Pancreas (tissue), 10 donors: ENCODE data around the gene APLNR. TPM values are rescaled to one million over a fixed set of nuclear protein-coding genes. Genes with fewer than 3 reads are reported as not detected.

Experiments used
- ATAC-seq, 4 donors: fragments of 200-7000 bp; cut with Tn5 transposase; one replicate each; pipeline versions ENCODE4 v1.8.0 to v1.9.1; 2020; ENCODE audit warnings: mild to moderate bottlenecking in 4 of 4, moderate library complexity in 4 of 4
- DNase-seq, 6 donors: peaks; one replicate each; pipeline ENCODE4 v3.0.0-alpha.2; 2020
- FAIRE-seq: peaks from 2 replicates; lab custom pipeline; 2012; peaks lifted over from hg19 to GRCh38; lab: Jason Lieb, UNC
- H3K27ac ChIP-seq, 4 donors: fragments of 200-600 bp; sonication (generic); 1 replicate in 3 of 4; 2 replicates in 1 of 4; pipeline versions ENCODE4 v1.5.0 to v1.8.0; 2020
- H3K27me3 ChIP-seq, 4 donors: fragments of 200-600 bp; one replicate each; pipeline ENCODE4 v1.8.0; 2021
- H3K36me3 ChIP-seq, 3 donors: fragments of 200-600 bp; sonication (generic) in 1 of 3; one replicate each; pipeline versions ENCODE4 v1.5.0 to v1.8.0; 2020 to 2021
- H3K4me1 ChIP-seq, 3 donors: fragments of 200-600 bp; one replicate each; pipeline ENCODE4 v1.8.0; 2021
- H3K4me3 ChIP-seq, 4 donors: fragments of 200-600 bp; sonication (generic) in 2 of 4; one replicate each; pipeline versions ENCODE4 v1.5.0 to v1.8.0; 2020 to 2021
- H3K9me3 ChIP-seq, 4 donors: fragments of 200-600 bp; one replicate each; pipeline ENCODE4 v1.8.0; 2021
- CTCF ChIP-seq, 4 donors: fragments of 200-600 bp; sonication (generic) in 3 of 4; IDR thresholded peaks; one replicate each; pipeline versions ENCODE4 v1.5.0 to v1.8.0; 2021; ENCODE audit warnings: antibody characterized with exemption in 4 of 4
- WGBS, 2 donors: extraction: QIAGEN DNeasy Blood & Tissue Kit; methylation state at CpG; one replicate each; pipeline ENCODE4 v1.1.7; 2013; 5-methylcytosine and 5-hydroxymethylcytosine counted together
- intact Hi-C, 3 donors: fragments of 100-400 bp; cut with DNase I; formaldehyde crosslinking; loops; one replicate each; pipeline versions ENCODE4 v1.11.1 to v1.14.2; 2022
- polyA plus RNA-seq, 2 donors: library from polyadenylated mRNA; stranded (reverse); fragments of 200-250 nt; gene quantifications; one replicate each; pipeline ENCODE4 v1.2.3, GENCODE V29; 2013
- total RNA-seq, 6 donors: library from RNA; stranded (reverse); fragmentation: NEBNext Ultra II Directional in 4 of 6; extraction: Animal tissue kit (Norgen Biotek cat#: 25700) in 4 of 6; gene quantifications; one replicate each; pipeline versions ENCODE4 v1.2.1 to v1.2.4, GENCODE V29; 2021 to 2023
- donor health status: healthy with polysubstance abuse.
- donor health status: DM: no; HTN: no; CAD: no; lungs with moderate emphysema.
- donor health status: DM: no; HTN: no; CAD: no.
- donor health status: control.
- donor health status: control.
- donor health status: Bipolar disorder and iron deficiency.
- donor health status: DM: yes; HTN: yes; CAD: no.
- donor health status: DM: no; HTN: no; CAD: no.
- donor health status: DM: no; HTN: no; CAD: no.
- donor health status: DM: yes; HTN: yes; CAD: no.

Gene APLNR
- total and polyA plus RNA-seq, 8 donors: 0.19 to 7.3 (median 1.2) TPM

- Histone ChIP-seq H3K9me3 (no peaks in the 10 kb centered on the region), H3K27ac (peak overlapping the region in 2 of 4 donors; percentile 9 to 29), H3K36me3 (no peaks in the 10 kb centered on the region), H3K27me3 (no peaks in the 10 kb centered on the region), H3K4me3 (peak overlapping the region in 1 of 4 donors; percentile 5), H3K4me1 (peaks cover 0 to 8% (median 0%) of the 10 kb centered on the region in 3 donors)
- WGBS, 2 donors: 11 to 14% methylated on average over 14 of the region's 14 CpGs
- FAIRE-seq (no peak), ATAC-seq (peak; percentile 84 to 96 (median 92)), DNase-seq (peak in 5 of 6 donors; percentile 33 to 76 (median 59))
- peak; percentile 55 to 78 (median 68) for TF ChIP-seq CTCF (IDR thresholded peaks at IDR 0.05)
- intact Hi-C loops: no loop called here
Observed at GRCh38 chr11:57277845-57278720, 41.0 kb upstream of the APLNR start.

- TF ChIP-seq CTCF (IDR thresholded peaks at IDR 0.05): no peak
- no peak overlapping the region for H3K4me3 ChIP-seq
- 35 to 37% methylated on average over 6 of the region's 6 CpGs for WGBS, 2 donors
Observed at GRCh38 chr11:57276971-57277675, 40.1 kb upstream of the APLNR start.

GRCh38 chr11:57276169-57276970, 39.3 kb upstream of the APLNR start:
- ATAC-seq: no peak
- no peaks in the 10 kb centered on the region for H3K36me3 ChIP-seq
- H3K9me3 ChIP-seq: no peaks in the 10 kb centered on the region
- TF ChIP-seq CTCF (IDR thresholded peaks at IDR 0.05): no peak
- H3K27ac ChIP-seq: no peak overlapping the region
- intact Hi-C loops: no loop called here
- H3K4me3 ChIP-seq: no peak overlapping the region
- no peak for FAIRE-seq
- WGBS, 2 donors: 50 to 58% methylated on average over 3 of the region's 3 CpGs
- peaks cover 0 to 8% (median 0%) of the 10 kb centered on the region in 3 donors for H3K4me1 ChIP-seq
- no peaks in the 10 kb centered on the region for H3K27me3 ChIP-seq
- no peak for DNase-seq

More at GRCh38 chr11:57276971-57277675, 40.1 kb upstream of the APLNR start:
- DNase-seq: no peak
- Histone ChIP-seq H3K36me3 (no peaks in the 10 kb centered on the region), H3K4me1 (peaks cover 0 to 8% (median 0%) of the 10 kb centered on the region in 3 donors), H3K27ac (peak overlapping the region in 1 of 4 donors; percentile 29), H3K27me3 (no peaks in the 10 kb centered on the region), H3K9me3 (no peaks in the 10 kb centered on the region)
- ATAC-seq: peak; percentile 27 to 70 (median 37)
- intact Hi-C loops: no loop called here
- FAIRE-seq: no peak

GRCh38 chr11:57275582-57275981, 38.5 kb upstream of the APLNR start:
- no peak for DNase-seq
- intact Hi-C loops: no loop called here
- no peaks in the 10 kb centered on the region for H3K27me3 ChIP-seq
- no peak for FAIRE-seq
- H3K9me3 ChIP-seq: no peaks in the 10 kb centered on the region
- H3K4me3 ChIP-seq: no peak overlapping the region
- WGBS, 2 donors: 52 to 61% methylated on average over 3 of the region's 3 CpGs
- no peak for TF ChIP-seq CTCF (IDR thresholded peaks at IDR 0.05)
- H3K36me3 ChIP-seq: no peaks in the 10 kb centered on the region
- H3K27ac ChIP-seq: no peak overlapping the region
- peaks cover 0 to 8% (median 0%) of the 10 kb centered on the region in 3 donors for H3K4me1 ChIP-seq
- ATAC-seq: no peak
